B cell (primary cell): ENCODE measurements around the gene TFAP2C. TPM values are rescaled to one million over a fixed set of nuclear protein-coding genes. Genes with fewer than 3 reads are reported as not detected.

Source experiments
- ATAC-seq: fragments of 200-7000 bp; cut with Tn5 transposase; one replicate; pipeline ENCODE4 v1.10.0; 2021; ENCODE audit warnings: low read depth, mild to moderate bottlenecking, moderate number of reproducible peaks, moderate library complexity
- CTCF ChIA-PET: fragments of 350-600 bp; sonication (Branson Sonifier 250); formaldehyde crosslinking; loops from one replicate; lab custom pipeline; 2021; ENCODE audit warnings: antibody characterized with exemption, inconsistent platforms; lab: Charles Lee
- POLR2A ChIA-PET: fragments of 350-600 bp; sonication (Branson Sonifier 250); formaldehyde crosslinking; loops from one replicate; lab custom pipeline; 2021; ENCODE audit warnings: antibody characterized with exemption; lab: Charles Lee
- DNase-seq: peaks from one replicate; pipeline ENCODE4 v3.0.0; 2013
- H2AFZ ChIP-seq: 2 replicates; pipeline ENCODE4 v1.6.1; 2012; ENCODE audit warnings: mild to moderate bottlenecking, low read depth, low read length; ENCODE audit not compliant: insufficient read depth, poor library complexity, severe bottlenecking
- H3K27ac ChIP-seq, 2 donors: 1 replicate in 1 of 2; 2 replicates in 1 of 2; pipeline ENCODE4 v1.5.1; 2012 to 2013; ENCODE audit warnings: low read length in 2 of 2, mild to moderate bottlenecking in 2 of 2, moderate library complexity in 1 of 2
- H3K27me3 ChIP-seq, 4 experiments: fragments of 200-600 bp in 1 of 4; sonication (generic) in 1 of 4; replicated peaks in 1 of 4; 1 replicate in 2 of 4; 2 replicates in 2 of 4; pipeline versions ENCODE4 v1.6.1 to v1.7.0; 2013 to 2016; ENCODE audit warnings: low read length in 3 of 4, mild to moderate bottlenecking in 2 of 4, mixed read lengths in 1 of 4, moderate library complexity in 1 of 4; ENCODE audit not compliant: insufficient read depth in 4 of 4, control insufficient read depth in 3 of 4; ENCODE audit errors: control extremely low read depth in 1 of 4
- H3K36me3 ChIP-seq, 2 experiments: replicated peaks in 1 of 2; 1 replicate in 1 of 2; 2 replicates in 1 of 2; pipeline versions ENCODE4 v1.6.1 to v1.7.1; 2013; ENCODE audit warnings: low read length in 1 of 2; ENCODE audit not compliant: insufficient read depth in 2 of 2, control insufficient read depth in 1 of 2; ENCODE audit errors: control extremely low read depth in 1 of 2, extremely low read depth in 1 of 2
- H3K4me1 ChIP-seq, 2 donors: fragments of 200-600 bp in 1 of 2; sonication (generic) in 1 of 2; 1 replicate in 1 of 2; 2 replicates in 1 of 2; pipeline versions ENCODE4 v1.5.1 to v1.6.1; 2013 to 2017; ENCODE audit warnings: low read length in 2 of 2; ENCODE audit not compliant: control insufficient read depth in 2 of 2, insufficient read depth in 2 of 2
- H3K4me2 ChIP-seq: replicated peaks from 2 replicates; pipeline ENCODE3; 2012; ENCODE audit warnings: mild to moderate bottlenecking, low read depth, low read length; ENCODE audit not compliant: poor library complexity, severe bottlenecking
- H3K4me3 ChIP-seq, 5 experiments: fragments of 200-600 bp in 1 of 5; sonication (generic) in 1 of 5; 1 replicate in 3 of 5; 2 replicates in 2 of 5; pipeline versions ENCODE4 v1.5.1 to v1.7.0; 2011 to 2016; ENCODE audit warnings: low read length in 4 of 5, mild to moderate bottlenecking in 4 of 5, low read depth in 2 of 5, control low read depth in 1 of 5, moderate library complexity in 1 of 5; ENCODE audit not compliant: insufficient read depth in 1 of 5; ENCODE audit errors: control extremely low read depth in 1 of 5, extremely low read depth in 1 of 5
- H3K79me2 ChIP-seq: fragments of 200-600 bp; sonication (generic); one replicate; pipeline ENCODE4 v1.6.0; 2016; ENCODE audit warnings: low read length; ENCODE audit not compliant: control insufficient read depth, insufficient read depth
- H3K9ac ChIP-seq: fragments of 200-600 bp; sonication (generic); 2 replicates; pipeline ENCODE4 v1.6.1; 2017; ENCODE audit warnings: mild to moderate bottlenecking, low read length, moderate library complexity
- H3K9me3 ChIP-seq, 3 donors: one replicate each; pipeline versions ENCODE4 v1.6.1 to v1.7.1; 2013; ENCODE audit warnings: low read length in 2 of 3; ENCODE audit not compliant: control insufficient read depth in 2 of 3, insufficient read depth in 1 of 3; ENCODE audit errors: control extremely low read depth in 1 of 3
- H4K20me1 ChIP-seq: 2 replicates; pipeline ENCODE4 v1.6.0; 2012; ENCODE audit warnings: mild to moderate bottlenecking, low read length; ENCODE audit not compliant: insufficient read depth, control insufficient read depth, poor library complexity, severe bottlenecking
- H3K27ac Mint-ChIP-seq: one replicate; pipeline ENCODE4 v1.8.0; 2021; ENCODE audit warnings: mixed read lengths
- H3K27me3 Mint-ChIP-seq: one replicate; pipeline ENCODE4 v1.8.0; 2021; ENCODE audit warnings: mixed read lengths
- H3K4me1 Mint-ChIP-seq: one replicate; pipeline ENCODE4 v1.8.0; 2021; ENCODE audit warnings: mixed read lengths
- H3K4me3 Mint-ChIP-seq: one replicate; pipeline ENCODE4 v1.8.0; 2021; ENCODE audit warnings: mixed read lengths
- H3K9me3 Mint-ChIP-seq: one replicate; pipeline ENCODE4 v1.8.0; 2022; ENCODE audit warnings: mixed read lengths; ENCODE audit not compliant: insufficient read depth
- CTCF ChIP-seq: fragments of 200-600 bp; IDR thresholded peaks from one replicate; pipeline ENCODE4 v1.8.0; 2022; ENCODE audit warnings: antibody characterized with exemption, mild to moderate bottlenecking
- EZH2 ChIP-seq: IDR thresholded peaks from 2 replicates; pipeline ENCODE4 v1.6.1; 2012; ENCODE audit warnings: borderline replicate concordance, low read depth, mild to moderate bottlenecking, moderate library complexity, low read length; ENCODE audit not compliant: insufficient read depth, poor library complexity, severe bottlenecking
- WGBS: methylation state at CpG from one replicate; pipeline ENCODE4 v1.1.5; 2013; ENCODE audit warnings: missing lambda C conversion rate; ENCODE audit not compliant: insufficient coverage; 5-methylcytosine and 5-hydroxymethylcytosine counted together
- intact Hi-C: fragments of 100-400 bp; cut with micrococcal nuclease; formaldehyde crosslinking; loops from one replicate; pipeline ENCODE4 v1.10.0; 2022
- polyA plus RNA-seq: library from polyadenylated mRNA; depleted of rRNA; stranded (reverse); fragments of >200 nt; gene quantifications from 2 replicates; pipeline ENCODE4 v1.2.3, GENCODE V29; 2012
- total RNA-seq, 2 donors: library from RNA; stranded (reverse); fragments of 120-200 nt in 1 of 2; gene quantifications; 1 replicate in 1 of 2; 2 replicates in 1 of 2; pipeline versions ENCODE4 v1.2.3 to v1.2.4, GENCODE V29; 2013 to 2022

The TFAP2C gene
- total and polyA plus RNA-seq, 2 donors (not counting 1 experiment from before 2014, with no cell fraction given), result not detected

- H3K27ac Mint-ChIP-seq, result no peak overlapping the region
- H3K27me3 ChIP-seq, result peaks cover 0 to 4% (median 0%) of the 10 kb centered on the region in 4 experiments
- no peaks in the 10 kb centered on the region for H3K9me3 Mint-ChIP-seq
- DNase-seq, result no peak
- H3K4me2 ChIP-seq, result no peak overlapping the region
- H3K9ac ChIP-seq, result no peak overlapping the region
- no peak overlapping the region for H3K4me3 ChIP-seq
- H2AFZ ChIP-seq, result no peak overlapping the region
- no peak overlapping the region for H3K27ac ChIP-seq
- peaks cover 0 to 5% (median 0%) of the 10 kb centered on the region in 3 donors for H3K9me3 ChIP-seq
- intact Hi-C loops, result no loop called here
- H3K27me3 Mint-ChIP-seq, result peaks cover 18% of the 10 kb centered on the region
- no peak for TF ChIP-seq CTCF
- TF ChIP-seq EZH2, result no peak
- no peaks in the 10 kb centered on the region for H3K79me2 ChIP-seq
- WGBS, result 92% methylated on average over 4 of the region's 4 CpGs
- no peak overlapping the region for H3K4me3 Mint-ChIP-seq
- no peaks in the 10 kb centered on the region for H3K36me3 ChIP-seq
- H4K20me1 ChIP-seq, result no peaks in the 10 kb centered on the region
- no peaks in the 10 kb centered on the region for H3K4me1 Mint-ChIP-seq
- no peaks in the 10 kb centered on the region for H3K4me1 ChIP-seq
- ChIA-PET CTCF (no interaction called here), POLR2A (no interaction called here)
- ATAC-seq, result no peak
Measured at GRCh38 chr20:56646599-56646998, 17.5 kb downstream of the TFAP2C start.

GRCh38 chr20:56653211-56653610, 24.1 kb downstream of the TFAP2C start:
- Histone ChIP-seq H4K20me1 (no peaks in the 10 kb centered on the region), H3K4me3 (no peak overlapping the region), H3K27me3 (no peaks in the 10 kb centered on the region), H3K4me1 (no peaks in the 10 kb centered on the region), H3K36me3 (no peaks in the 10 kb centered on the region), H3K4me2 (no peak overlapping the region), H3K9ac (no peak overlapping the region), H2AFZ (no peak overlapping the region), H3K27ac (no peak overlapping the region), H3K79me2 (no peaks in the 10 kb centered on the region), H3K9me3 (peaks cover 0 to 2% (median 0%) of the 10 kb centered on the region in 3 donors)
- CTCF ChIA-PET, result no interaction called here
- intact Hi-C loops, result no loop called here
- DNase-seq (no peak), ATAC-seq (no peak)
- no peak for TF ChIP-seq EZH2
- TF ChIP-seq CTCF, result no peak
- Mint-ChIP-seq H3K9me3 (no peaks in the 10 kb centered on the region), H3K4me1 (no peaks in the 10 kb centered on the region), H3K27me3 (peaks cover 2% of the 10 kb centered on the region), H3K4me3 (no peak overlapping the region), H3K27ac (no peak overlapping the region)
- WGBS, result 100% methylated on average over 2 of the region's 4 CpGs
- POLR2A ChIA-PET, result no interaction called here
